K562 (cell line): ENCODE results near the gene KLHL35. TPM values are rescaled to one million over a fixed set of nuclear protein-coding genes. Genes with fewer than 3 reads are reported as not detected.

Experiments
- ATAC-seq: fragments of 200-7000 bp; cut with Tn5 transposase; 3 replicates; pipeline ENCODE4 v1.9.1; 2020; ENCODE audit warnings: moderate library complexity
- BruUV-seq: library from RNA; stranded (reverse); fragments of 400-500 nt; replicated peaks from 2 replicates; lab custom pipeline; 2021; lab: Mats Ljungman, UMichigan
- CTCF ChIA-PET: fragments of 300-600 bp; formaldehyde crosslinking; extraction: SDS; loops from one replicate; lab custom pipeline; 2021; ENCODE audit warnings: low intra/inter-chr PET ratio; lab: Yijun Ruan, JAX
- POLR2A ChIA-PET: fragments of 300-600, 350-650 bp; sonication (Branson Sonifier 250); formaldehyde crosslinking; extraction: SDS; loops from one replicate; lab custom pipeline; 2021; ENCODE audit warnings: antibody characterized with exemption, inconsistent platforms; lab: Yijun Ruan, JAX
- DNase-seq, 4 experiments: peaks; one replicate each; pipeline versions ENCODE4 v3.0.0 to v3.0.0-alpha.2; 2011 to 2018; ENCODE audit warnings: low spot score in 3 of 4, mixed read lengths in 3 of 4; ENCODE audit errors: extremely low read depth in 1 of 4
- FAIRE-seq: peaks from 2 replicates; lab custom pipeline; 2011; peaks lifted over from hg19 to GRCh38; lab: Jason Lieb, UNC
- H2AFZ ChIP-seq: 2 replicates; pipeline ENCODE4 v1.6.0; 2011; ENCODE audit warnings: low read depth, low read length, control low read depth, inconsistent platforms
- H3K27ac ChIP-seq: fragments of 200-600 bp; 3 replicates; pipeline ENCODE4 v1.8.0; 2011; ENCODE audit warnings: low read depth, mild to moderate bottlenecking, control low read depth, inconsistent platforms, low read length, moderate library complexity, mixed read lengths; ENCODE audit errors: extremely low read depth
- H3K27me3 ChIP-seq, 2 experiments: fragments of 300-600 bp in 1 of 2; 2 replicates in 1 of 2; 3 replicates in 1 of 2; pipeline versions ENCODE4 v1.6.0 to v1.8.0; 2011; ENCODE audit warnings: inconsistent platforms in 2 of 2, low read length in 2 of 2, mild to moderate bottlenecking in 1 of 2, mixed read lengths in 1 of 2, moderate library complexity in 1 of 2; ENCODE audit not compliant: control insufficient read depth in 2 of 2, insufficient read depth in 2 of 2
- H3K36me3 ChIP-seq: fragments of 300-600 bp; 3 replicates; pipeline ENCODE4 v1.8.0; 2011; ENCODE audit warnings: mild to moderate bottlenecking, low read length, inconsistent platforms; ENCODE audit not compliant: control insufficient read depth, insufficient read depth
- H3K4me1 ChIP-seq, 2 experiments: fragments of 200-600 bp in 1 of 2; replicated peaks in 1 of 2; 2 replicates in 1 of 2; 3 replicates in 1 of 2; pipeline versions ENCODE4 v1.5.1 to v1.8.0; 2011; ENCODE audit warnings: inconsistent platforms in 2 of 2, low read length in 2 of 2, mild to moderate bottlenecking in 1 of 2, mixed read lengths in 1 of 2, moderate library complexity in 1 of 2; ENCODE audit not compliant: control insufficient read depth in 2 of 2, insufficient read depth in 2 of 2
- H3K4me2 ChIP-seq: 2 replicates; pipeline ENCODE4 v1.6.1; 2011; ENCODE audit warnings: low read length, control low read depth, inconsistent platforms, mixed read lengths; ENCODE audit not compliant: insufficient read depth
- H3K4me3 ChIP-seq: fragments of 200-600 bp; sonication (generic), shearing (Covaris generic); 2 replicates; pipeline ENCODE4 v1.5.1; 2016; ENCODE audit warnings: control low read depth, inconsistent platforms
- H3K79me2 ChIP-seq: fragments of 200-600 bp; 3 replicates; pipeline ENCODE4 v1.8.0; 2011; ENCODE audit warnings: low read length, inconsistent platforms; ENCODE audit not compliant: control insufficient read depth, insufficient read depth
- H3K9ac ChIP-seq, 2 experiments: 2 replicates each; pipeline versions ENCODE4 v1.6.0 to v1.6.1; 2011; ENCODE audit warnings: low read depth in 2 of 2, low read length in 2 of 2, control low read depth in 1 of 2, inconsistent platforms in 1 of 2, mild to moderate bottlenecking in 1 of 2, mixed read lengths in 1 of 2; ENCODE audit not compliant: insufficient read depth in 1 of 2
- H3K9me1 ChIP-seq: one replicate; pipeline ENCODE4 v1.6.0; 2011; ENCODE audit warnings: inconsistent platforms, mild to moderate bottlenecking, low read length, moderate library complexity; ENCODE audit not compliant: control insufficient read depth, insufficient read depth
- H3K9me3 ChIP-seq: replicated peaks from 2 replicates; pipeline ENCODE4 v1.5.1; 2011; ENCODE audit warnings: low read depth, low read length, inconsistent platforms; ENCODE audit not compliant: control insufficient read depth, insufficient read depth
- H4K20me1 ChIP-seq: replicated peaks from 2 replicates; pipeline ENCODE4 v1.6.1; 2011; ENCODE audit warnings: low read length, inconsistent platforms, mixed read lengths; ENCODE audit not compliant: control insufficient read depth, insufficient read depth
- DMBX1 ChIP-seq: fragments of 250-450 bp; sonication (Bioruptor Pico); IDR thresholded peaks from 2 replicates; pipeline ENCODE4 v1.8.0; 2022; ENCODE audit warnings: inconsistent platforms, mild to moderate bottlenecking, moderate library complexity, borderline replicate concordance
- HDAC8 ChIP-seq: fragments of 450-650 bp; IDR thresholded peaks from 2 replicates; pipeline ENCODE4 v1.6.1; 2016; ENCODE audit warnings: mild to moderate bottlenecking, missing genetic modification characterization, moderate library complexity, missing compliant biosample characterization
- KLF10 ChIP-seq: fragments of 250-450 bp; sonication (Bioruptor Pico); IDR thresholded peaks from 2 replicates; pipeline ENCODE4 v1.6.1; 2021; ENCODE audit warnings: matching md5 sums
- NRF1 ChIP-seq, 2 experiments: fragments of 450-650 bp; IDR thresholded peaks in 1 of 2; conservative IDR thresholded peaks in 1 of 2; 2 replicates each; pipeline ENCODE4 v1.6.1; 2014; ENCODE audit warnings: mild to moderate bottlenecking in 2 of 2
- RBM22 ChIP-seq: fragments of 200-400 bp; formaldehyde crosslinking; IDR thresholded peaks from 2 replicates; pipeline ENCODE4 v1.6.1; 2018; ENCODE audit warnings: low read length, low read depth; ENCODE audit not compliant: poor library complexity, severe bottlenecking
- TAF15 ChIP-seq: fragments of 200-400 bp; formaldehyde crosslinking; IDR thresholded peaks from 2 replicates; pipeline ENCODE4 v1.6.1; 2017; ENCODE audit warnings: mild to moderate bottlenecking, low read depth, low read length, moderate library complexity
- TSC22D4 ChIP-seq: fragments of 450-650 bp; IDR thresholded peaks from 2 replicates; pipeline ENCODE4 v1.6.1; 2016; ENCODE audit warnings: missing genetic modification characterization, missing biosample characterization, control low read depth
- U2AF1 ChIP-seq: fragments of 200-400 bp; formaldehyde crosslinking; optimal IDR thresholded peaks from 2 replicates; pipeline ENCODE3; 2017; ENCODE audit warnings: mild to moderate bottlenecking, low read depth, low read length, moderate library complexity
- ZNF121 ChIP-seq: sonication (generic); formaldehyde crosslinking; conservative IDR thresholded peaks from 2 replicates; pipeline ENCODE4 v1.8.0; 2022; ENCODE audit warnings: missing genetic modification reagents
- ZNF133 ChIP-seq: fragments of 250-450 bp; sonication (Bioruptor Pico); IDR thresholded peaks from 2 replicates; pipeline ENCODE4 v1.4.0; 2020; ENCODE audit warnings: mild to moderate bottlenecking
- WGBS: fragments of 100-300 bp; shearing (Covaris generic); methylation state at CpG from one replicate; pipeline ENCODE4 v1.1.6; 2016; ENCODE audit warnings: low coverage, mixed read lengths; ENCODE audit not compliant: insufficient coverage; ENCODE audit errors: missing lambda C conversion rate; 5-methylcytosine and 5-hydroxymethylcytosine counted together
- in situ Hi-C: fragments of 300-500 bp; cut with MboI; formaldehyde crosslinking; loops from 4 replicates; pipeline ENCODE4 v1.15.0; 2018; ENCODE audit warnings: inconsistent platforms, mixed read lengths
- intact Hi-C: fragments of 100-400 bp; cut with micrococcal nuclease; formaldehyde crosslinking; loops from 2 replicates; pipeline ENCODE4 v1.14.2; 2022
- polyA plus RNA-seq, 8 experiments: library from polyadenylated mRNA; depleted of rRNA in 4 of 8; stranded (reverse) in 5 of 8; unstranded in 3 of 8; fragments of >200 nt; fragmentation: Nextera tagmentation in 2 of 8; fragmentation: Illumina TruSeq in 1 of 8; extraction: Ambion mirVana in 2 of 8; extraction: Trizol in 1 of 8; gene quantifications; 2 replicates each; pipeline versions ENCODE4 v1.2.1 to v1.2.3, GENCODE V29; 2011 to 2014; ENCODE audit warnings: inconsistent platforms in 1 of 8, missing spikeins in 1 of 8
- total RNA-seq, 7 experiments: library from RNA; depleted of rRNA in 6 of 7; stranded (reverse); fragments of >200 nt in 6 of 7; fragmentation: Illumina TruSeq in 2 of 7; extraction: Trizol in 2 of 7; gene quantifications; 2 replicates each; pipeline versions ENCODE4 v1.2.1 to v1.2.3, GENCODE V29; 2011 to 2021; ENCODE audit warnings: low replicate concordance in 1 of 7
- TF ChIP-seq, protein P1 (sequence below): fragments of 200-800 bp; sonication (Bioruptor generic); IDR thresholded peaks from 2 replicates; pipeline ENCODE4 v1.6.1; 2016; ENCODE audit warnings: missing genetic modification characterization, missing compliant biosample characterization

KLHL35 gene
- total and polyA plus RNA-seq, 9 of the 15 experiments (the other 6 are each of a cell fraction or from before 2014, with no cell fraction given): not detected

DNA sequence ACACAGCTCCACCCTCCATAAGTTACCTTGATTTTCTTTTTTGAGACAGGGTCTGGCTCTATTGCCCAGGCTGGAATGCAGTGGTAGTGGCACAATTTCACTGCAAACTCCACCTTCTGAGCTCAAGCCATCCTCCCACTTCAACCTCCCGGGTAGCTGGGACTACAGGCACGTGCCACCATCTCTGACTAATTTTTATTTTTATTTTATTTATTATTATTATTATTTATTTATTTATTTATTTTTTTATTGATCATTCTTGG, 24.1 kb downstream of the KLHL35 start:
- no peak for TF ChIP-seq NRF1 (conservative IDR thresholded peaks at IDR 0.05 in 1 of 2, IDR thresholded peaks at IDR 0.05 in 1 of 2)
- TF ChIP-seq ZNF121 (CRISPR knock-in tag): peak; percentile 88
- CTCF ChIA-PET: no interaction called here
- Histone ChIP-seq H3K4me3 (no peak overlapping the region), H3K9me1 (peaks cover 9% of the 10 kb centered on the region), H4K20me1 (peaks cover 40% of the 10 kb centered on the region), H3K27ac (no peak overlapping the region), H3K4me1 (peaks cover 8 to 19% of the 10 kb centered on the region in 2 experiments; a peak in 3 of 5 replicates), H3K79me2 (peaks cover 42% of the 10 kb centered on the region), H3K9me3 (no peaks in the 10 kb centered on the region), H3K27me3 (no peaks in the 10 kb centered on the region), H3K4me2 (no peak overlapping the region), H3K36me3 (peaks cover 68% of the 10 kb centered on the region), H2AFZ (no peak overlapping the region), H3K9ac (no peak overlapping the region)
- intact Hi-C loops: loop anchor here (1.0 kb wide), 1 partner anchor 36 kb away; no protein-coding TSS in a partner anchor
- BruUV-seq: no TSS peak
- DNase-seq (no peak), FAIRE-seq (no peak), ATAC-seq (no peak; the same call in 2 of the 3 replicates)
- in situ Hi-C loops: no loop called here
- POLR2A ChIA-PET: interaction anchor here (1.0 to 1.9 kb wide), 4 partner anchors 9 to 120 kb away, joined by 3 to 7 read pairs (median 5); no protein-coding TSS in a partner anchor
- 82% methylated on average over 2 of the region's 2 CpGs for WGBS

DNA sequence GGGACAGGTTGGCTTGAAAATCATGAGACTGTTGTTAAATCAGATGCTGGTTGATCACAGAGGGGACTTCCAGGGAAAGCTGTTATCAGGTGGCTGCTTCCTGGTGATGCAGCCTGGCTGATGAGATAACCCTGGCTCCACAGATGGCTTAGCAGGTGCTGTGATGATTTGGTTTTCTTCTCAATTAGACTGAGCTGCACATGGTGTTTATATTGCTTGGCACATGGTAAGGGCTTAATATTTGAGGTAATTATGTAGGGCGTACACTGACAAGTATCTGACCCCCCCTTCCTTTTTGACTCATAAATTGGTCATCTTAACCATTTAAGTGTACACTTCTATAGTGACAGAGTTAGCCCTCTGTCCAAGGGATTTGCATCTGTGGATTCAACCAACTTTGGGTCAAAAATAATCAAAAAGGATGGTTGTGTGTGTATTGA, 26.6 kb downstream of the KLHL35 start:
- Histone ChIP-seq H3K4me3 (no peak overlapping the region), H3K4me1 (peaks cover 17 to 43% of the 10 kb centered on the region in 2 experiments; a peak in 3 of 5 replicates), H3K27me3 (no peaks in the 10 kb centered on the region), H3K9me1 (peaks cover 21% of the 10 kb centered on the region), H2AFZ (no peak overlapping the region), H3K9ac (no peak overlapping the region), H3K27ac (peak overlapping the region; percentile 2; the same call in 2 of the 3 replicates), H3K4me2 (no peak overlapping the region), H3K79me2 (peaks cover 67% of the 10 kb centered on the region), H3K9me3 (no peaks in the 10 kb centered on the region), H3K36me3 (peaks cover 74% of the 10 kb centered on the region), H4K20me1 (peaks cover 61% of the 10 kb centered on the region)
- 25% methylated on average over 1 of the region's 1 CpG for WGBS
- CTCF ChIA-PET: interaction anchor here (0.5 kb wide), 1 partner anchor 59 kb away, joined by 3 read pairs; no protein-coding TSS in a partner anchor
- POLR2A ChIA-PET: interaction anchor here (0.7 to 2.6 kb wide), 7 partner anchors 8 to 698 kb away, joined by 3 to 11 read pairs (median 3); no protein-coding TSS in a partner anchor
- ATAC-seq (peak; percentile 58), DNase-seq (peak; percentile 60 to 78 (median 71)), FAIRE-seq (no peak)
- BruUV-seq: no TSS peak
- intact Hi-C loops: no loop called here
- in situ Hi-C loops: no loop called here
- TF ChIP-seq RBM22: no peak
- TF ChIP-seq HDAC8 (tag): no peak
- TF ChIP-seq KLF10 (CRISPR knock-in tag): no peak
- TF ChIP-seq, protein P1, sequence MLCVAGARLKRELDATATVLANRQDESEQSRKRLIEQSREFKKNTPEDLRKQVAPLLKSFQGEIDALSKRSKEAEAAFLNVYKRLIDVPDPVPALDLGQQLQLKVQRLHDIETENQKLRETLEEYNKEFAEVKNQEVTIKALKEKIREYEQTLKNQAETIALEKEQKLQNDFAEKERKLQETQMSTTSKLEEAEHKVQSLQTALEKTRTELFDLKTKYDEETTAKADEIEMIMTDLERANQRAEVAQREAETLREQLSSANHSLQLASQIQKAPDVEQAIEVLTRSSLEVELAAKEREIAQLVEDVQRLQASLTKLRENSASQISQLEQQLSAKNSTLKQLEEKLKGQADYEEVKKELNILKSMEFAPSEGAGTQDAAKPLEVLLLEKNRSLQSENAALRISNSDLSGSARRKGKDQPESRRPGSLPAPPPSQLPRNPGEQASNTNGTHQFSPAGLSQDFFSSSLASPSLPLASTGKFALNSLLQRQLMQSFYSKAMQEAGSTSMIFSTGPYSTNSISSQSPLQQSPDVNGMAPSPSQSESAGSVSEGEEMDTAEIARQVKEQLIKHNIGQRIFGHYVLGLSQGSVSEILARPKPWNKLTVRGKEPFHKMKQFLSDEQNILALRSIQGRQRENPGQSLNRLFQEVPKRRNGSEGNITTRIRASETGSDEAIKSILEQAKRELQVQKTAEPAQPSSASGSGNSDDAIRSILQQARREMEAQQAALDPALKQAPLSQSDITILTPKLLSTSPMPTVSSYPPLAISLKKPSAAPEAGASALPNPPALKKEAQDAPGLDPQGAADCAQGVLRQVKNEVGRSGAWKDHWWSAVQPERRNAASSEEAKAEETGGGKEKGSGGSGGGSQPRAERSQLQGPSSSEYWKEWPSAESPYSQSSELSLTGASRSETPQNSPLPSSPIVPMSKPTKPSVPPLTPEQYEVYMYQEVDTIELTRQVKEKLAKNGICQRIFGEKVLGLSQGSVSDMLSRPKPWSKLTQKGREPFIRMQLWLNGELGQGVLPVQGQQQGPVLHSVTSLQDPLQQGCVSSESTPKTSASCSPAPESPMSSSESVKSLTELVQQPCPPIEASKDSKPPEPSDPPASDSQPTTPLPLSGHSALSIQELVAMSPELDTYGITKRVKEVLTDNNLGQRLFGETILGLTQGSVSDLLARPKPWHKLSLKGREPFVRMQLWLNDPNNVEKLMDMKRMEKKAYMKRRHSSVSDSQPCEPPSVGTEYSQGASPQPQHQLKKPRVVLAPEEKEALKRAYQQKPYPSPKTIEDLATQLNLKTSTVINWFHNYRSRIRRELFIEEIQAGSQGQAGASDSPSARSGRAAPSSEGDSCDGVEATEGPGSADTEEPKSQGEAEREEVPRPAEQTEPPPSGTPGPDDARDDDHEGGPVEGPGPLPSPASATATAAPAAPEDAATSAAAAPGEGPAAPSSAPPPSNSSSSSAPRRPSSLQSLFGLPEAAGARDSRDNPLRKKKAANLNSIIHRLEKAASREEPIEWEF (CRISPR knock-in tag): 0 out of 2 replicates have a peak, but pooled peaks have one; percentile 43
- no peak for TF ChIP-seq TAF15
- no peak for TF ChIP-seq ZNF133
- no peak for TF ChIP-seq TSC22D4 (tag)
- TF ChIP-seq DMBX1 (CRISPR knock-in tag): peak; percentile 94
- TF ChIP-seq U2AF1: no peak
